Right lobe of liver (tissue), 6 donors: ENCODE measurements around the gene CYP27C1. TPM values are rescaled to one million over a fixed set of nuclear protein-coding genes. Genes with fewer than 3 reads are reported as not detected.
"Not testable (repeated sequence)": the region's sequence is repeated elsewhere in the genome, so short reads cannot be mapped to it uniquely, and the experiment has no call there.

Source experiments
- ATAC-seq, 4 donors: fragments of 200-7000 bp; cut with Tn5 transposase; one replicate each; pipeline ENCODE4 v1.9.1; 2020; ENCODE audit warnings: mild to moderate bottlenecking in 4 of 4, moderate library complexity in 4 of 4
- DNase-seq, 3 donors: peaks; one replicate each; pipeline ENCODE4 v3.0.0-alpha.2; 2020
- H3K27ac ChIP-seq, 3 donors: fragments of 200-600 bp; one replicate each; pipeline ENCODE4 v1.8.0; 2022
- H3K27me3 ChIP-seq, 2 donors: fragments of 200-600 bp; one replicate each; pipeline ENCODE4 v1.8.0; 2022
- H3K36me3 ChIP-seq, 4 donors: fragments of 200-600 bp; sonication (generic) in 1 of 4; one replicate each; pipeline versions ENCODE4 v1.5.1 to v1.8.0; 2017 to 2022; ENCODE audit warnings: control low read depth in 1 of 4
- H3K4me1 ChIP-seq, 4 donors: fragments of 200-600 bp; sonication (generic) in 1 of 4; one replicate each; pipeline versions ENCODE4 v1.5.1 to v1.8.0; 2017 to 2022; ENCODE audit warnings: control low read depth in 1 of 4
- H3K4me3 ChIP-seq, 3 donors: fragments of 200-600 bp; one replicate each; pipeline ENCODE4 v1.8.0; 2022
- H3K9me3 ChIP-seq, 4 donors: fragments of 200-600 bp; sonication (generic) in 1 of 4; one replicate each; pipeline versions ENCODE4 v1.5.1 to v1.8.0; 2017 to 2022; ENCODE audit warnings: control low read depth in 1 of 4
- CTCF ChIP-seq, 4 donors: fragments of 200-600 bp in 3 of 4; fragments of 450-650 bp in 1 of 4; IDR thresholded peaks; one replicate each; pipeline versions ENCODE4 v1.5.1 to v1.8.0; 2016 to 2022; ENCODE audit warnings: antibody characterized with exemption in 4 of 4, mild to moderate bottlenecking in 2 of 4
- POLR2A ChIP-seq: fragments of 450-650 bp; IDR thresholded peaks from one replicate; pipeline ENCODE4 v1.6.1; 2017; ENCODE audit warnings: antibody characterized with exemption, mild to moderate bottlenecking
- WGBS: methylation state at CpG from one replicate; pipeline ENCODE4 v1.1.6; 2018; ENCODE audit warnings: low coverage, low lambda C conversion rate; ENCODE audit not compliant: insufficient coverage; ENCODE audit errors: missing lambda C conversion rate; 5-methylcytosine and 5-hydroxymethylcytosine counted together
- intact Hi-C, 2 donors: fragments of 100-400 bp; cut with DNase I; formaldehyde crosslinking; loops; one replicate each; pipeline versions ENCODE4 v1.11.2 to v1.14.1; 2022
- total RNA-seq, 6 experiments: library from RNA; depleted of rRNA in 2 of 6; stranded (reverse); fragments of >200 nt in 2 of 6; fragmentation: NEBNext Ultra II Directional in 3 of 6; extraction: Animal tissue kit (Norgen Biotek cat#: 25700) in 3 of 6; gene quantifications; one replicate each; pipeline versions ENCODE4 v1.1.0 to v1.2.4, GENCODE V29; 2016 to 2023
- donor health status: DM: no; HTN: yes; CAD: no.
- donor health status: DM: no; HTN: no; CAD: no.
- donor health status: DM: no; HTN: no; CAD: no.
- donor health status: DM: no; HTN: yes; CAD: no.
- donor health status: DM: no; HTN: yes; CAD: no.

Gene CYP27C1
- total RNA-seq, 6 experiments from 2014 or later: 0.05 TPM; not detected in 5

GRCh38 chr2:127163921-127164320 is 56.2 kb downstream of the CYP27C1 start:
- no peak overlapping the region for H3K27ac ChIP-seq
- H3K36me3 ChIP-seq: no peaks in the 10 kb centered on the region
- WGBS: 51% methylated on average over 3 of the region's 3 CpGs
- ATAC-seq (no peak), DNase-seq (no peak)
- TF ChIP-seq CTCF (IDR thresholded peaks at IDR 0.05): no peak
- no peak for TF ChIP-seq POLR2A
- no peak overlapping the region for H3K4me3 ChIP-seq
- intact Hi-C loops: no loop called here
- H3K4me1 ChIP-seq: peaks cover 0 to 24% (median 10%) of the 10 kb centered on the region in 4 donors
- H3K27me3 ChIP-seq: no peaks in the 10 kb centered on the region
- H3K9me3 ChIP-seq: no peaks in the 10 kb centered on the region

DNA sequence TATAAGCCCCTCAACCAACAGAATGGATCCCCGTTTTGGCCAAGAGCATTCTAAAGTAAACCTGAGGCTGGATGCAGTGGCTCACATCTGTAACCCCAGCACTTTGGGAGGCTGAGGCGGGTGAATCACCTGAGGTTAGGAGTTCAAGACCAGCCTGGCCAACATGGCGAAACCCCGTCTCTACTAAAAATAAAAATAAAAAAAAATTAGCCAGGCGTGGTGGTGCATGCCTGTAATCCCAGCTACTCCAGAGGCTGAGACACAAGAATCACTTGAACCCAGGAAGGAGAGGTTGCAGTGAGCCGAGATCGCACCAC is 57.1 kb downstream of the CYP27C1 start:
- H3K27ac ChIP-seq, H3K27me3 ChIP-seq, DNase-seq, H3K36me3 ChIP-seq, H3K9me3 ChIP-seq, ATAC-seq, intact Hi-C loops, H3K4me3 ChIP-seq: not testable (repeated sequence)
- 93% methylated on average over 7 of the region's 7 CpGs for WGBS
- H3K4me1 ChIP-seq: peaks cover 0 to 24% (median 7%) of the 10 kb centered on the region in 4 donors

DNA sequence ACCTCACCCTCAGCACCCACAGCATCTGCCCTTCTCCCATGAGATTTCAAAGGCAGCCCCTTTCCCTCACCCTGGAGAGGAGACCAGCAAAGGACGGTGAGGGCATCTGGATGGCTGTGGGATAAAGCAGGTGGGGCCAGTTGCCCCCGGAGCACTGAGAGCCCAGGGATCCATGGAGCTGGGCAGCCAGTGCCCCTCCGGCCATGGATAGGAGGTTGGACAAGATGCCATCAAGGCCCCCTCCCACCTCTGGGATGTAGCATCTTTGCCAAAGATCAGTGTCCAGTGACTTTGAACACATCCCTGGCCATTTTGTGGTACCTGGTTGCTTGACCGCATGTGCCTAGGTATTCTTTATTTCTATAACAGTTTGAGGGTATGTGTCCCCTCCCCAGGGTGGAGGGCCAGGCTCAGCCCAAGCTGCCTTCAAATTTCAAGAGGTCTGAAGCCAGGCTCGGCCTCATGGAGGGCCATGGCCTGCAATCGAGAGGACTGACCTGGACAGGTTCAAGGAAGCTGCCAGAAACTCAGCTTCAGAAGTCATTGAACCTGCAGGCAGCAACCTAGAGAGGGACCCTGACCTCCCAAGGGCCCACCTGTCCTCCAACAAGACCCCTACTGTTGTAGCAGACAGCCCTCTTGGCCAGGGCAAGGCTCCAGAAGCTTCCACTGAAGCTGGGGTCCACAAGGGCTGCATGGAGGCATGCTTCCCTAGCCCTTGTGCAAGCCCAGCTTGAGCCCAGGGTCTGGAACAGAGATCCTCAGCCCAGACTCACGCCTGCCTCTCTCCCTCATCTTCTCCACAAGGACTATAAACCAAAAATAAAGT is 57.6 kb downstream of the CYP27C1 start:
- TF ChIP-seq CTCF (IDR thresholded peaks at IDR 0.05) (no peak), POLR2A (no peak)
- intact Hi-C loops: no loop called here
- WGBS: 88% methylated on average over 6 of the region's 7 CpGs
- no peaks in the 10 kb centered on the region for H3K27me3 ChIP-seq
- no peak overlapping the region for H3K27ac ChIP-seq
- DNase-seq (no peak), ATAC-seq (no peak)
- H3K36me3 ChIP-seq: no peaks in the 10 kb centered on the region
- H3K4me3 ChIP-seq: no peak overlapping the region
- H3K9me3 ChIP-seq: no peaks in the 10 kb centered on the region
- peaks cover 0 to 22% (median 6%) of the 10 kb centered on the region in 4 donors for H3K4me1 ChIP-seq

- H3K4me3 ChIP-seq: no peak overlapping the region
- H3K27ac ChIP-seq: no peak overlapping the region
- ATAC-seq: no peak
- no peaks in the 10 kb centered on the region for H3K36me3 ChIP-seq
- no peaks in the 10 kb centered on the region for H3K9me3 ChIP-seq
- WGBS: 71% methylated on average over 12 of the region's 12 CpGs
- no peaks in the 10 kb centered on the region for H3K27me3 ChIP-seq
- intact Hi-C loops: no loop called here
- DNase-seq: no peak
- TF ChIP-seq POLR2A: no peak
- peaks cover 0 to 11% (median 4%) of the 10 kb centered on the region in 4 donors for H3K4me1 ChIP-seq
Observed at GRCh38 chr2:127161176-127162136, 58.6 kb downstream of the CYP27C1 start.

DNA sequence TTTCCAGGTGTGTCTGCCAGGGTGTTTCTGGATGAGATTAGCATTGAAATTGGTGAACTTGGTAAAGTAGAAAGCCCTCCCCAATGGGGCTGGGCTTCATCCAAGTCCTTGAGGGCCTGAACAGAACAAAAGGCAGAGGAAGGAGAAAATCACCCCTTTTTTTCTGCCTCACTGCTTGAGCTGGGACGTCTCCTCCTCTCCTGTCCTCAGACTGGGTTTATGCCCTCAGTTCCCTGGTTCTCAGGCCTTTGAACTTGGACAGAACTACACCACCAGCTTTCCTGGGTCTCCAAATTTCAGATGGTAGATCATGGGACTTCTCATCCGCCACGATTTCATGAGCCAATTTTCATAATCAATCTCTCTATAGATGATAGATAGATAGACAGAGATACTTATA is 59.4 kb downstream of the CYP27C1 start:
- intact Hi-C loops: no loop called here
- Histone ChIP-seq H3K4me1 (peaks cover 0 to 4% (median under 1%) of the 10 kb centered on the region in 4 donors), H3K4me3 (no peak overlapping the region), H3K9me3 (no peaks in the 10 kb centered on the region), H3K36me3 (no peaks in the 10 kb centered on the region), H3K27me3 (no peaks in the 10 kb centered on the region), H3K27ac (no peak overlapping the region)
- no peak for TF ChIP-seq CTCF (IDR thresholded peaks at IDR 0.05)
- DNase-seq: no peak
- WGBS: 66% methylated on average over 3 of the region's 3 CpGs
- ATAC-seq: no peak
